ENCODE data around the gene CAPN15.

GRCh38 chr16:530111-530817 lies 2.8 kb downstream of the CAPN15 start:
- TF ChIP-seq CTCF (IDR thresholded peaks at IDR 0.05): no peak
- TF ChIP-seq POLR2A (IDR thresholded peaks at IDR 0.05): no peak
